Spleen (tissue), 11 donors: ENCODE data around the gene NOTUM. TPM values are rescaled to one million over a fixed set of nuclear protein-coding genes. Genes with fewer than 3 reads are reported as not detected.

Experiments
- DNase-seq: peaks from one replicate; pipeline ENCODE4 v3.0.0-alpha.2; 2020
- H3K27ac ChIP-seq, 8 donors: fragments of 200-600 bp; sonication (generic) in 7 of 8; 1 replicate in 4 of 8; 2 replicates in 4 of 8; pipeline versions ENCODE4 v1.5.0 to v1.8.0; 2016 to 2021; ENCODE audit warnings: inconsistent platforms in 4 of 8, mild to moderate bottlenecking in 4 of 8, moderate library complexity in 1 of 8
- H3K27me3 ChIP-seq, 7 donors: fragments of 200-600 bp; sonication (generic) in 6 of 7; replicated peaks in 1 of 7; 1 replicate in 4 of 7; 2 replicates in 3 of 7; pipeline versions ENCODE4 v1.5.0 to v1.8.0; 2016 to 2021; ENCODE audit warnings: inconsistent platforms in 3 of 7, mild to moderate bottlenecking in 1 of 7
- H3K36me3 ChIP-seq, 6 donors: fragments of 200-600 bp; sonication (generic) in 5 of 6; 1 replicate in 4 of 6; 2 replicates in 2 of 6; pipeline versions ENCODE4 v1.5.0 to v1.8.0; 2016 to 2021; ENCODE audit warnings: inconsistent platforms in 2 of 6
- H3K4me1 ChIP-seq, 6 donors: fragments of 200-600 bp; sonication (generic) in 5 of 6; 1 replicate in 3 of 6; 2 replicates in 3 of 6; pipeline versions ENCODE4 v1.5.0 to v1.8.0; 2016 to 2021; ENCODE audit warnings: inconsistent platforms in 3 of 6
- H3K4me3 ChIP-seq, 8 donors: fragments of 200-600 bp; sonication (generic) in 7 of 8; 1 replicate in 4 of 8; 2 replicates in 4 of 8; pipeline versions ENCODE4 v1.5.0 to v1.8.0; 2016 to 2021; ENCODE audit warnings: inconsistent platforms in 4 of 8, mild to moderate bottlenecking in 4 of 8, moderate library complexity in 2 of 8
- H3K9me3 ChIP-seq, 8 donors: fragments of 200-600 bp; sonication (generic) in 7 of 8; 1 replicate in 4 of 8; 2 replicates in 4 of 8; pipeline versions ENCODE4 v1.5.0 to v1.8.0; 2016 to 2021; ENCODE audit warnings: inconsistent platforms in 4 of 8
- POLR2A ChIP-seq, 3 donors: fragments of 450-650 bp; IDR thresholded peaks; one replicate each; pipeline ENCODE4 v1.5.1; 2017; ENCODE audit warnings: antibody characterized with exemption in 3 of 3, mild to moderate bottlenecking in 1 of 3
- POLR2AphosphoS5 ChIP-seq, 3 donors: sonication (generic); formaldehyde crosslinking; IDR thresholded peaks; one replicate each; pipeline ENCODE4 v1.5.1; 2017; ENCODE audit warnings: antibody characterized with exemption in 3 of 3
- WGBS, 5 donors: extraction: QIAGEN DNeasy Blood & Tissue Kit in 3 of 5; methylation state at CpG; one replicate each; pipeline versions ENCODE4 v1.1.5 to v1.1.7; 2013 to 2018; 5-methylcytosine and 5-hydroxymethylcytosine counted together
- intact Hi-C: fragments of 100-400 bp; cut with DNase I; formaldehyde crosslinking; loops from one replicate; pipeline ENCODE4 v1.15.0; 2023; ENCODE audit warnings: low total_unique reads
- polyA plus RNA-seq, 3 donors: library from polyadenylated mRNA; stranded (reverse); fragments of 200-250 nt; gene quantifications; one replicate each; pipeline ENCODE4 v1.2.1, GENCODE V29; 2013
- total RNA-seq, 7 donors: library from RNA; depleted of rRNA in 3 of 7; stranded (reverse); fragments of >200 nt in 3 of 7; fragmentation: NEBNext Ultra II Directional in 4 of 7; extraction: Animal tissue kit (Norgen Biotek cat#: 25700) in 4 of 7; gene quantifications; one replicate each; pipeline versions ENCODE4 v1.1.0 to v1.2.1, GENCODE V29; 2016 to 2021
- TF ChIP-seq, protein P1 (sequence below), 11 experiments: fragments of 200-600 bp in 7 of 11; fragments of 450-650 bp in 4 of 11; sonication (generic) in 4 of 11; IDR thresholded peaks in 8 of 11; conservative IDR thresholded peaks in 3 of 11; 1 replicate in 7 of 11; 2 replicates in 4 of 11; pipeline versions ENCODE4 v1.4.0 to v1.8.0; 2016 to 2021; ENCODE audit warnings: antibody characterized with exemption in 11 of 11, inconsistent platforms in 4 of 11, mild to moderate bottlenecking in 1 of 11
- donor health status: healthy with polysubstance abuse.
- donor health status: DM: no; HTN: no; CAD: no; lungs with moderate emphysema.
- donor health status: DM: no; HTN: no; CAD: no.
- donor health status: Bipolar disorder and iron deficiency.
- donor health status: healthy.
- donor health status: DM: no; HTN: no; CAD: no.
- donor health status: DM: yes; HTN: yes; CAD: no.

Gene NOTUM
- total and polyA plus RNA-seq, 10 donors: 0.03 to 0.85 (median 0.11) TPM; not detected in 5

DNA sequence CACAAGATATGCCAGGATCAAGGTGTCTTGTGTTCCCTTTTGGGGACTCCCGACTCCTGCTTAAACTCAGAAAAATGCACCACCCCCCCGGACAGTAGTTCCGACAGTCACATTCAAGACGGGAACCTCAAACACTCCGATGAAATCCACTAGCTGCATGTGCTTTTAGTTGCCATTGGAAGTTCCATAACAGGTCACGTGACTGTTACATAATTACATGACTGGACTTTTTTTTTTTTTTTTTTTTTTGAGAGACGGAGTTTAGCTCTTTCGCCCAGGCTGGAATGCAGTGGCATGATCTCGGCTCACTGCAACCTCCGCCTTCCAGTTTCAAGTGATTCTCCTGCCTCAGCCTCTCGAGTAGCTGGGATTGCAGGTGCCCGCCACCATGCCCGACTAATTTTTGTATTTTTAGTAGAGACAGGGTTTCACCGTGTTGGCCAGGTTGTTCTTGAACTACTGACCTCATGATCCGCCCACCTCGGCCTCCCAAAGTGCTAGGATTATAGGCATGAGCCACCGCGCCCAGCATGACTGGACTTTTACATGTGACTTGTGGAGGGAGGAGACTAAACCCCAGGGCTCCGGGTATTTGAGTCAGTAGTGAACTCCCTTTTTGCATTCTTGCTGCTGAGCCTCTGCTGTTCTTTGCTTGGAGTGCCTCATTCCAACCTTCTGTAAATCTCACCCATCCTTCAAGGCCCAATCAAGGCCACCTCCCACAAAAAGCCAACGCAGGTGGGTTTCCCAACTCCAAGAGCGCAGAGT, 44.6 kb downstream of the NOTUM start:
- no peak for DNase-seq
- Histone ChIP-seq H3K27ac (no peak overlapping the region), H3K4me3 (peak overlapping the region in 6 of 8 donors; percentile 70 to 99 (median 95)), H3K9me3 (no peaks in the 10 kb centered on the region), H3K4me1 (peaks cover 18 to 75% (median 49%) of the 10 kb centered on the region in 6 donors), H3K36me3 (peaks cover 2 to 72% (median 49%) of the 10 kb centered on the region in 6 donors), H3K27me3 (no peaks in the 10 kb centered on the region)
- WGBS, 5 donors: 75 to 85% (median 77%) methylated on average over 21 of the region's 21 CpGs
- TF ChIP-seq POLR2A (IDR thresholded peaks at IDR 0.05): no peak
- TF ChIP-seq, protein P1, sequence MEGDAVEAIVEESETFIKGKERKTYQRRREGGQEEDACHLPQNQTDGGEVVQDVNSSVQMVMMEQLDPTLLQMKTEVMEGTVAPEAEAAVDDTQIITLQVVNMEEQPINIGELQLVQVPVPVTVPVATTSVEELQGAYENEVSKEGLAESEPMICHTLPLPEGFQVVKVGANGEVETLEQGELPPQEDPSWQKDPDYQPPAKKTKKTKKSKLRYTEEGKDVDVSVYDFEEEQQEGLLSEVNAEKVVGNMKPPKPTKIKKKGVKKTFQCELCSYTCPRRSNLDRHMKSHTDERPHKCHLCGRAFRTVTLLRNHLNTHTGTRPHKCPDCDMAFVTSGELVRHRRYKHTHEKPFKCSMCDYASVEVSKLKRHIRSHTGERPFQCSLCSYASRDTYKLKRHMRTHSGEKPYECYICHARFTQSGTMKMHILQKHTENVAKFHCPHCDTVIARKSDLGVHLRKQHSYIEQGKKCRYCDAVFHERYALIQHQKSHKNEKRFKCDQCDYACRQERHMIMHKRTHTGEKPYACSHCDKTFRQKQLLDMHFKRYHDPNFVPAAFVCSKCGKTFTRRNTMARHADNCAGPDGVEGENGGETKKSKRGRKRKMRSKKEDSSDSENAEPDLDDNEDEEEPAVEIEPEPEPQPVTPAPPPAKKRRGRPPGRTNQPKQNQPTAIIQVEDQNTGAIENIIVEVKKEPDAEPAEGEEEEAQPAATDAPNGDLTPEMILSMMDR (IDR thresholded peaks at IDR 0.05 in 8 of 11, conservative IDR thresholded peaks at IDR 0.05 in 3 of 11): no peak
- no peak for TF ChIP-seq POLR2AphosphoS5 (IDR thresholded peaks at IDR 0.05)
- intact Hi-C loops: no loop called here

DNA sequence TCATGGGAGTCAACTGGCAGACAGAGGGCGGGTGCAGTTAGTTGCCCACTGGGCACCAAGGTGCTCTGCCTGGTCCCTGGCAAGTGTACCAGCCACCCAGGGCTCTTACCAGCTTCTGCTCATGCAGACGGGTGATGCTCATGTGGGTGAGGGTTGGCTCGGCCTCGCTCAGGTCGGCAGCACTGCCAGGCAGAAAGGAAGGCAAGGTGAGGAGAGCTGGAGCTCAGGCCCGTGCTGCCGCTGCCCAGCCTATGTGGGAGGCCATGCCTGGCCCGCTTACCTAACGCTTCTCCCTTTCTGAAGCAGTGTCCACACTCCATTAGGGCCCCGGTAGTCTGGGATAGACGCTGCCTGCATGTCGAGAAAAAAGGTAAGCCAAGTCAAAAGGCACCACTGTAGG, 45.7 kb downstream of the NOTUM start:
- Histone ChIP-seq H3K27ac (no peak overlapping the region), H3K4me1 (peaks cover 21 to 70% (median 46%) of the 10 kb centered on the region in 6 donors), H3K36me3 (peaks cover 2 to 61% (median 42%) of the 10 kb centered on the region in 6 donors), H3K27me3 (no peaks in the 10 kb centered on the region), H3K9me3 (no peaks in the 10 kb centered on the region), H3K4me3 (no peak overlapping the region)
- no peak for TF ChIP-seq POLR2A (IDR thresholded peaks at IDR 0.05)
- TF ChIP-seq POLR2AphosphoS5 (IDR thresholded peaks at IDR 0.05): no peak
- TF ChIP-seq, protein P1 (IDR thresholded peaks at IDR 0.05 in 8 of 11, conservative IDR thresholded peaks at IDR 0.05 in 3 of 11): no peak
- 92 to 96% (median 94%) methylated on average over 11 to 12 of the region's 12 CpGs for WGBS, 5 donors
- DNase-seq: no peak
- intact Hi-C loops: no loop called here

DNA sequence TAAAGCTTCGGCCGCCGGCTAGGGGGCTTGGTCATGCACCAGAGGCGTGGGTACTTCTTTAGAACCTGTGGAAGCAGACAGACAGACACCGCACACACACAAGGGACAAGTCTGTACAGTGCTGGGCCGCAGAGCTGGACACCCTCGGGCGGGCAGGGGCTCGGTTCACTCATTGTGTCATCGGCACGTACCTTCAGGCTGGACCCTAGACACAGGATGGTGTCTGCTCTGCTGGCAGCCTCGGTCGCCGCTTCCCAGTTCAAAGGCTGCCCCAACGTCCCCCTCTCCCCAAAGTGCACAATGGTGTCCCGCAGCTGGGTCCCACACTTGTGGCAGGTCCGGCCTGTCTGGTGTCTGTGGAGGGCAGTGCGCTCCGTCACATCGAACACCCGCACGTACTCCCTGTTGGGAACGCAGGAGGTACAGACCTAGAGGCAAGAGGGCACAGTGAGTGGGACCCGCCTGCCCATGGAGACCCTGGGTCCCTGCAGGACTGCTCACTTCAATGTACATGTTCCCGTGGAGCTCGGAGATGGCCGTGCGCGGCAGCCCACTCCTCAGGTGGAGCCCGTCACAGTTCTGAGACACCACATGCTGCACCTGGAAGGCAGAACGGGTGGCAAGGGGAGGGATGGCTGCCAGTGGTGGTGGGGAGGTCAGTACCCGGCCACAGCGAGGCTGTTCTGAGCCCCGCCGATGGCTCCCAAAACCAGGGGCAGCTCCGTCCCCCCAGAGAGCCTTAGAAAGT, 46.7 kb downstream of the NOTUM start:
- no peak for TF ChIP-seq POLR2A (IDR thresholded peaks at IDR 0.05)
- TF ChIP-seq, protein P1 (IDR thresholded peaks at IDR 0.05 in 8 of 11, conservative IDR thresholded peaks at IDR 0.05 in 3 of 11): no peak
- TF ChIP-seq POLR2AphosphoS5 (IDR thresholded peaks at IDR 0.05): no peak
- Histone ChIP-seq H3K27me3 (no peaks in the 10 kb centered on the region), H3K36me3 (peaks cover 2 to 52% (median 39%) of the 10 kb centered on the region in 6 donors), H3K9me3 (no peaks in the 10 kb centered on the region), H3K4me1 (peaks cover 26 to 70% (median 51%) of the 10 kb centered on the region in 6 donors), H3K4me3 (no peak overlapping the region), H3K27ac (no peak overlapping the region)
- intact Hi-C loops: no loop called here
- WGBS, 5 donors: 95 to 98% (median 97%) methylated on average over 23 to 36 of the region's 36 CpGs
- no peak for DNase-seq
